NCI-H2171 (cell line): ENCODE data around the gene TMEM258.

Source experiments
- DNase-seq: peaks from one replicate; lab custom pipeline; 2025; lab: John Stamatoyannopoulos, UW

Gene TMEM258

GRCh38 chr11:61775606-61776554 is 16.5 kb downstream of the TMEM258 start:
- DNase-seq = no peak

DNA sequence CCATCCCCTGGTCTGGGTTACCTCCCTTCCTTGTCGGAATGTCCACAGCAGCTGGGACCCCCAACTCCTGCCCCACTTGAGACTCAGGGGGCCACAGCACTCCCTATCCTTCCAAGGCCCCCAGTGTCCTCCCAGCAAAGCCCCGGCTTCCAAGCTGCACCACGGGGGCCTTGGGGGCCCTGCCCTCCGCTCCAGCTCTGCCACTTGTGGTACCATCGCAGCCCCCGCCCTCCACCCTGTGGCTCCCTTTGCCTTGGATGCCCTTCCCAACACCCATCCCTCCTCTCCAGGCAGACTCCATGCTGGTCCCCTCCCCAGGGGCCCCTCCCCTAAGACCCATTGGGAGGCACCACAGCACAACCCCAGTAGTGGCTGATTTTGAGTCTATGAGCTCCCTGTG is 17.3 kb downstream of the TMEM258 start:
- no peak for DNase-seq

- DNase-seq = no peak
Measured at GRCh38 chr11:61774411-61774810, 18.0 kb downstream of the TMEM258 start.

- no peak for DNase-seq
Measured at GRCh38 chr11:61773809-61774208, 18.6 kb downstream of the TMEM258 start.

- DNase-seq = no peak
Measured at GRCh38 chr11:61773356-61773755, 19.0 kb downstream of the TMEM258 start.

DNA sequence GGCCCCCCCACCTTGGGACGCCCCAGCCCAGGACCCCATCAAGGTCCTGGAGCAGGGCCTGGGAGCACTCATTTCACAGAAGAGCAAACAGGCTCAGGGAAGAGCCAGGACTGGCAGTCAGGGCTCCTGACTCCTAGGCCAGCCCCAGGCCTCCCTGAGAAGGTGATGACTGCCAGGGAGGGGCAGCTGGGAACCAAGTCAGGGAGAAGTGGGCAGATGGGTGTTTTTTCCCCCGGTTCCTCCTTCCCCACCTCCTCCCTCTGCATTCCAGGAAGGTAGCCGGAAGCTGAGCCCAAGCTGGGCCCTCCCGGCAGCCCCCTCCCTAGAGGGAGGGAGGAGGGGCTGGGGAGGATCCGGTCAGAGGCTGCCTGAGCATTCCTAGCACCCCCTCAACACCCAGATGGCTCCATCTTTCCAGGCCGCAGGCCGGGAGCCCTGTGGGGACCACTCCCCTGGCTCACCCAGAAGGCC is 20.4 kb downstream of the TMEM258 start:
- DNase-seq = no peak

GRCh38 chr11:61771195-61771894 is 21.1 kb downstream of the TMEM258 start:
- DNase-seq = no peak

GRCh38 chr11:61769946-61770683 is 22.3 kb downstream of the TMEM258 start:
- DNase-seq = no peak

- no peak for DNase-seq
Measured at GRCh38 chr11:61769169-61769920, 23.1 kb downstream of the TMEM258 start.

GRCh38 chr11:61768376-61769076 is 23.9 kb downstream of the TMEM258 start:
- no peak for DNase-seq

- no peak for DNase-seq
Measured at GRCh38 chr11:61766353-61766841, 26.0 kb downstream of the TMEM258 start.

- no peak for DNase-seq
Measured at GRCh38 chr11:61765550-61766253, 26.7 kb downstream of the TMEM258 start.

DNA sequence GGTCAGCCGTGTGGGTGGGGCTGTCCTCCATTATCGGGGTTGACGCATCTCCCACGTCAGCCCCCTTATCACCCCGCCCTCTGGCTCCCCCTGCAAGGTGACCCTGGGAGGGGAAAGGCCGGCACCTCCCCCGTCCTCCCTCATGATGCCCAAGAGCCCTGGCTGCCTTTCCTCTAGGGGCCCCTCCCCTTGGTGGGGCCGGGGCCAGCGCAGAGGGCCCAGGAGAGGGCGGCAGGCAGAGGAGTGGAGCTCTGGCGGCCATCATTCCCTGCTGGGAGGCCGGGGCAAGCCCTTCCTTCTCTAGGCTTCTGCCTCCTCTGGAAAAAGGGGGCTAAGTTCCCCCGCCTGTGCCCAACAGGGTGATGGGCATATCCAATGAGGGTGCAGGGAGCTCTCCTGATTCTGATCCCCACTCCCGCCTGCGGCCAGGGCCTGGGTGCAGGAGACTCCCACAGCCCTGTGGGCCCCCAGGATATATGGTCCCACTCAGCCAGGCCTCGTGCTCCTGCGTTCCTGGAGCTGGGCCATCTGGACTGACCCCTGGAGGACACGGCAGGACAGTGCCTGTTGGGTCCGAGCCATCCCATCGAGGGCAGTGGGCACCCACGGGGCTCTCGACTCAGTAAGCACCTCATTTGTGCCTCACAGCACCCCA is 27.7 kb downstream of the TMEM258 start:
- no peak for DNase-seq

GRCh38 chr11:61763930-61764605 is 28.3 kb downstream of the TMEM258 start:
- DNase-seq = no peak

DNA sequence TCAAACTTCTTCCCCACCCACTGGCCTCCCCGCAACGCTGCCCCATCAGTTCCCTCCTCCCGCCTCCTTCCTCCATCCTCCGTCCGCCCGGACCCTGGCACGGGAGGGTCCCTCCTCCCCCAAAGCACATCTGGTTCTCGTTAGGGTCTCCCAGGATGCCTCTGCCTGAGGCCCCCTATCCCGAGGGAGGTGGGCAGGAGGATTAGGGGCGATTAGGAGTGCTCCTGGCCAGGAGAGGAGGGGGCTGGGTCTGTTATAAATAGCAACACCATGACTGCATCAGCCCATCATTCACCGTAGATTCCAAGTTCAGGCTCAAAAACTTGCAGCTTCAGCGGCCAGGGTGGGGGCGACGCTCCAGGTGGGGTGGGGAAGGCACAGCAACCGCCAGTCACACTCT is 29.6 kb downstream of the TMEM258 start:
- no peak for DNase-seq

- DNase-seq = no peak
Measured at GRCh38 chr11:61762223-61762615, 30.2 kb downstream of the TMEM258 start.

DNA sequence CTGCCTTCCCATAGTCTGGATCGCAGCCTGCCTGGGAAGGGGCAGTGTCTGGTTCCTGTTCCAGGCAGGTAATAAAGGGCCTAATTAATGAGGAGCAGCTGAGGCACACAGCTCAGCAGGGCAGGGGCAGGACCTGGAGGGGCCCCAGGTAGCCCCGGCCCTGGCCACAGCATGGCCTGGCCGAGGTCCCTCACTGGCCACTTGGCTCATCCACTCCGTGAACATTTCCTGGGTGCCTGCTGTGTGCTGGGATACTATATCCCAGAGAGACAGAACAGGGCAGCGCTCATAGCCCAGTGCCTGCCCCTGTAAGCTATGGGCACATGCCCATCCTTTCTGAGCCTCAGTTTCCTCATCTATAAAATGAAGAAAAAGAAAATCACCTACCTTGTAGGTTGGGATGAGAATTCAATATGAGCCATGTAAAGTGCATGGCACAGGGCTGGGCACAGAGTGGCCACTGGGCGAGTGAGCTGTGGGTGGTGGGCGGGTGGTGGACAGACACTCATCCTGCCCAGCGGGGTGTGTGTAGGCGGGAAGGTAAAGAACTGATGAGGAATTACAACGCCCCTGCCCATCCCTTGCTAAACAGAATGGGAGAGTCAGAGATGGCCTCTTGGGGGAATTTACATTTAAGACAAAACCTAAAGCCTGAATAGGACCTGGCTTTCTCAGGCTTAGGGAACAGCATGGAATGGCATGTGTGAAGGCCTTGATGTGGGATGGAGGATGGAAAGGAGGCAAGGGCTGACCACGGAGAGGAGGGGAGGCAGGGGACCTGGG is 30.8 kb downstream of the TMEM258 start:
- DNase-seq = no peak

GRCh38 chr11:61760946-61761345 is 31.5 kb downstream of the TMEM258 start:
- no peak for DNase-seq
